ENCODE results near the gene RTL1.

- TF ChIP-seq CTCF (conservative IDR thresholded peaks at IDR 0.05), result no peak
- no peak for TF ChIP-seq ZFX (IDR thresholded peaks at IDR 0.05)
These were observed 12.5 kb downstream of the RTL1 start for GRCh38 chr14:100891051-100891450.

All from C4-2B (cell line).